PC-9 (cell line): Measurements from ENCODE around the gene CRYGN.

Experiments used
- CTCF ChIP-seq: fragments of 200-600 bp; sonication (generic); conservative IDR thresholded peaks from 2 replicates; pipeline ENCODE4 v1.6.1; 2017; ENCODE audit warnings: mixed run types, antibody characterized with exemption, mild to moderate bottlenecking, moderate library complexity
- EZH2 ChIP-seq: fragments of 200-600 bp; sonication (generic); IDR thresholded peaks from 2 replicates; pipeline ENCODE4 v1.8.0; 2017; ENCODE audit warnings: antibody characterized with exemption, low read depth

- TF ChIP-seq CTCF (no peak), EZH2 (no peak)
Measured at GRCh38 chr7:151389096-151389767, 50.7 kb downstream of the CRYGN start.
